ENCODE results near the gene ST6GAL1. TPM values are rescaled to one million over a fixed set of nuclear protein-coding genes. Genes with fewer than 3 reads are reported as not detected.

The ST6GAL1 gene
- total and polyA plus RNA-seq, 9 donors: 9.4 to 17.3 (median 13.0) TPM

DNA sequence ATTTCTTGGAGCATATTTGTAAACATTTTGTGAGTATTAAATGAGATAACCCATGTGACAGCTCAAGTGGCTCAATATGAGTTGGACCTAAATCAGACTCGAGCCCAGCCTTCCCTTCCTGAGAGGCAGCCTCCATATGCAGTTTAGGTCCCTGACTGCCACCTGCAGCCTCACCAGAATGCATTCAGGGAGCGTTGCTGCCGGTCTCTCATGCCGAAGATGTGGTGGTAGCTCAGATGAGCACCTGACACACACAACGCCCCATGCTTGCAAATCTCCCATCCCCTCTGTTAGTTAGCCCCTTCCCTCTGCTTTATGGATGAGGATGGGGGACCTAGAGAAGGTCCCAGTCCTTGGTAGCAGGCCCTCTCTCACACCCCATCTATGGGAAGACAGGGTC lies 9.2 kb downstream of the ST6GAL1 start:
- no peak overlapping the region for H3K27ac ChIP-seq (ENCODE audit: low read length)

GRCh38 chr3:186940967-186941366 lies 10.6 kb downstream of the ST6GAL1 start:
- no peak overlapping the region for H3K27ac ChIP-seq (ENCODE audit: low read length)
- WGBS (ENCODE audit: insufficient coverage): 23% methylated on average over 1 of the region's 4 CpGs
- H3K36me3 ChIP-seq (ENCODE audit: control insufficient read depth, insufficient read depth, low read length): no peaks in the 10 kb centered on the region
- H3K4me3 ChIP-seq (ENCODE audit: low read length): no peak overlapping the region
- H3K9me3 ChIP-seq (replicated peaks; ENCODE audit: control insufficient read depth, low read depth, low read length): no peaks in the 10 kb centered on the region
- DNase-seq: no peak
- H3K4me1 ChIP-seq (ENCODE audit: control insufficient read depth, insufficient read depth, low read length): peaks cover 5% of the 10 kb centered on the region
- H3K27me3 ChIP-seq (ENCODE audit: control insufficient read depth, insufficient read depth, low read length): no peaks in the 10 kb centered on the region

More for the DNA sequence above, 9.2 kb downstream of the ST6GAL1 start:
- Histone ChIP-seq H3K36me3 (ENCODE audit: control insufficient read depth, insufficient read depth, low read length) (peaks cover 2% of the 10 kb centered on the region), H3K27me3 (ENCODE audit: control insufficient read depth, insufficient read depth, low read length) (no peaks in the 10 kb centered on the region), H3K4me1 (ENCODE audit: control insufficient read depth, insufficient read depth, low read length) (peaks cover 5% of the 10 kb centered on the region), H3K9me3 (replicated peaks; ENCODE audit: control insufficient read depth, low read depth, low read length) (no peaks in the 10 kb centered on the region), H3K4me3 (ENCODE audit: low read length) (no peak overlapping the region)
- no peak for DNase-seq
- 100% methylated on average over 1 of the region's 5 CpGs for WGBS (ENCODE audit: insufficient coverage)

- no peaks in the 10 kb centered on the region for H3K9me3 ChIP-seq (replicated peaks; ENCODE audit: control insufficient read depth, low read depth, low read length)
- DNase-seq: no peak
- H3K4me3 ChIP-seq (ENCODE audit: low read length): no peak overlapping the region
- no peaks in the 10 kb centered on the region for H3K27me3 ChIP-seq (ENCODE audit: control insufficient read depth, insufficient read depth, low read length)
- no peaks in the 10 kb centered on the region for H3K36me3 ChIP-seq (ENCODE audit: control insufficient read depth, insufficient read depth, low read length)
- no peak overlapping the region for H3K27ac ChIP-seq (ENCODE audit: low read length)
- peaks cover 5% of the 10 kb centered on the region for H3K4me1 ChIP-seq (ENCODE audit: control insufficient read depth, insufficient read depth, low read length)
- 74% methylated on average over 2 of the region's 4 CpGs for WGBS (ENCODE audit: insufficient coverage)
Observed at GRCh38 chr3:186942168-186942567, 11.8 kb downstream of the ST6GAL1 start.

GRCh38 chr3:186945255-186945823 lies 15.0 kb downstream of the ST6GAL1 start:
- Histone ChIP-seq H3K4me1 (ENCODE audit: control insufficient read depth, insufficient read depth, low read length) (peaks cover 8% of the 10 kb centered on the region), H3K27ac (ENCODE audit: low read length) (no peak overlapping the region), H3K27me3 (ENCODE audit: control insufficient read depth, insufficient read depth, low read length) (no peaks in the 10 kb centered on the region), H3K36me3 (ENCODE audit: control insufficient read depth, insufficient read depth, low read length) (no peaks in the 10 kb centered on the region), H3K9me3 (replicated peaks; ENCODE audit: control insufficient read depth, low read depth, low read length) (no peaks in the 10 kb centered on the region), H3K4me3 (ENCODE audit: low read length) (no peak overlapping the region)
- 89% methylated on average over 7 of the region's 8 CpGs for WGBS (ENCODE audit: insufficient coverage)
- DNase-seq: no peak

GRCh38 chr3:186946756-186947375 lies 16.5 kb downstream of the ST6GAL1 start:
- 87% methylated on average over 4 of the region's 9 CpGs for WGBS (ENCODE audit: insufficient coverage)
- no peak overlapping the region for H3K27ac ChIP-seq (ENCODE audit: low read length)
- H3K4me3 ChIP-seq (ENCODE audit: low read length): no peak overlapping the region
- H3K9me3 ChIP-seq (replicated peaks; ENCODE audit: control insufficient read depth, low read depth, low read length): peaks cover 2% of the 10 kb centered on the region
- H3K36me3 ChIP-seq (ENCODE audit: control insufficient read depth, insufficient read depth, low read length): no peaks in the 10 kb centered on the region
- DNase-seq: no peak
- no peaks in the 10 kb centered on the region for H3K27me3 ChIP-seq (ENCODE audit: control insufficient read depth, insufficient read depth, low read length)
- H3K4me1 ChIP-seq (ENCODE audit: control insufficient read depth, insufficient read depth, low read length): peaks cover 3% of the 10 kb centered on the region

DNA sequence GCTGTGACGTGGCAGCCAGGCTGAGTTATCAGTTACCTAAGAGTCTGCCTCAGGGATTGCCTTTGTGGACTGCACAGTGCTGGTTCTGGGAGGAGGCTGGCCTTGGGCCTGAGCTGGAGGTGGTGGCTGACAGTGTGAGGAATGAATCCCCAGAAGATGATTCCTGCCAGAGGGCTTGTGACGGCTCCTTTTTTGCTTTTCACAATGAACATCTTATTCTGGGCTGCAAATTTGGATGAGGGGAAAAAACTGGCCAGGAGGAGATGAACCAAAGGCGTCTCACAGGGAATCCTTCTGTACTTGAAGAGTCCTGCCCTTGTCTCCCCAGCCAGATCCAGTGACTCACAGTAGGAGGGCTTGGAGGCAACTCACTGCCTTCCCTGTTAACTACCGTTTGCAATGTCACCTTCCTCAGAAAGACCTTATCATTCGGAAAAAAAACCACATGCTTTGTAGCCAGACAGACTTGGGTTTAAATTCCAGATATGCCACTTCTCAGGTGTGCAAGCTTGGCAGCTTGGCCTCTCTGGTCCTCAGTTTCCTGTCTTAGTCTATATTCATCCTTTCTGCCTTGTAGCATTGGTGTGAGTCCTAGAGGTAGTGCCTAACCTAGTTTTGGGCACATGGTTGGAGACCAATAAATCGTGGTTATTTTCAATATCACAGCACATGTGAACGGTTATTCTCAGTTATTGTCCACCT lies 19.1 kb downstream of the ST6GAL1 start:
- peaks cover 3% of the 10 kb centered on the region for H3K4me1 ChIP-seq (ENCODE audit: control insufficient read depth, insufficient read depth, low read length)
- 73% methylated on average over 5 of the region's 7 CpGs for WGBS (ENCODE audit: insufficient coverage)

DNA sequence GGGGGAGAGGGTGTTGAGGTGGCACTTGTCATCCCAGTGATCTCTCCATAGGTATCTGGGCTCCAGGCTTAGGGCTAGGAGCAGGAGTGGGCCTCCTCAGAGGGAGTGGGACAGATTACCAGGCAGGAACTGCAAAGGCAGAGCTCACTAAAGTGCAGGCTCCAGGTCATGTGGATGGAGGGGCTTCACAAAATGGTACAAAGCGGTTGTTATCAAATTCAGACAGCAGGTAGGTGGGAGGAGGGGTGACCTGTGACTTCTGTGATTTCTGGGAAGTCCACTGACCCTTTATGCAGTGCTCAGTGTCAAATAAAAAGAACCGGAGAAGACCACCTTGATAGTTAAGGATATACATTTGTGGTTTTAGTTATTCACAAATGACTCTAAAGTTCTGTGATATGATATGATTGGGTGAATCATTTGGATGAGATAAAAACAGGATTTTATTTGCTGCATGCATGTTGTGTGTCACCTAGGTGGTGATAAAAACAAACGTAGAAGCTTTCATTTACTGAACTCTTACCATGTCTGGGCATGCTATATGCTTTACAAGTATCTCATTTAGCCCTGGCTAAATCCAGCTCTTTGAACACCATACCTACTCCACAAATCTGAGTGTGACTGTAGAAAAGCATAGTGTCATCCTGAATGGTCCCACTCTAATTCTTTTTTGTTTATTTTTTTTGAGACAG lies 20.2 kb downstream of the ST6GAL1 start:
- Histone ChIP-seq H3K4me1 (ENCODE audit: control insufficient read depth, insufficient read depth, low read length) (peaks cover 3% of the 10 kb centered on the region), H3K36me3 (ENCODE audit: control insufficient read depth, insufficient read depth, low read length) (no peaks in the 10 kb centered on the region), H3K27me3 (ENCODE audit: control insufficient read depth, insufficient read depth, low read length) (no peaks in the 10 kb centered on the region), H3K4me3 (ENCODE audit: low read length) (no peak overlapping the region), H3K9me3 (replicated peaks; ENCODE audit: control insufficient read depth, low read depth, low read length) (peaks cover 2% of the 10 kb centered on the region), H3K27ac (ENCODE audit: low read length) (no peak overlapping the region)
- WGBS (ENCODE audit: insufficient coverage): 88% methylated on average over 1 of the region's 3 CpGs
- no peak for DNase-seq

More for the DNA sequence above, 19.1 kb downstream of the ST6GAL1 start:
- H3K9me3 ChIP-seq (replicated peaks; ENCODE audit: control insufficient read depth, low read depth, low read length): peaks cover 2% of the 10 kb centered on the region
- no peaks in the 10 kb centered on the region for H3K36me3 ChIP-seq (ENCODE audit: control insufficient read depth, insufficient read depth, low read length)
- no peak overlapping the region for H3K4me3 ChIP-seq (ENCODE audit: low read length)
- DNase-seq: no peak
- H3K27me3 ChIP-seq (ENCODE audit: control insufficient read depth, insufficient read depth, low read length): no peaks in the 10 kb centered on the region
- H3K27ac ChIP-seq (ENCODE audit: low read length): no peak overlapping the region

- Histone ChIP-seq H3K4me1 (ENCODE audit: control insufficient read depth, insufficient read depth, low read length) (peaks cover 3% of the 10 kb centered on the region), H3K36me3 (ENCODE audit: control insufficient read depth, insufficient read depth, low read length) (no peaks in the 10 kb centered on the region), H3K9me3 (replicated peaks; ENCODE audit: control insufficient read depth, low read depth, low read length) (peaks cover 2% of the 10 kb centered on the region), H3K27me3 (ENCODE audit: control insufficient read depth, insufficient read depth, low read length) (no peaks in the 10 kb centered on the region), H3K4me3 (ENCODE audit: low read length) (no peak overlapping the region), H3K27ac (ENCODE audit: low read length) (peak overlapping the region; percentile 59)
- 90% methylated on average over 5 of the region's 7 CpGs for WGBS (ENCODE audit: insufficient coverage)
- DNase-seq: no peak
Observed at GRCh38 chr3:186951640-186952552, 21.6 kb downstream of the ST6GAL1 start.

DNA sequence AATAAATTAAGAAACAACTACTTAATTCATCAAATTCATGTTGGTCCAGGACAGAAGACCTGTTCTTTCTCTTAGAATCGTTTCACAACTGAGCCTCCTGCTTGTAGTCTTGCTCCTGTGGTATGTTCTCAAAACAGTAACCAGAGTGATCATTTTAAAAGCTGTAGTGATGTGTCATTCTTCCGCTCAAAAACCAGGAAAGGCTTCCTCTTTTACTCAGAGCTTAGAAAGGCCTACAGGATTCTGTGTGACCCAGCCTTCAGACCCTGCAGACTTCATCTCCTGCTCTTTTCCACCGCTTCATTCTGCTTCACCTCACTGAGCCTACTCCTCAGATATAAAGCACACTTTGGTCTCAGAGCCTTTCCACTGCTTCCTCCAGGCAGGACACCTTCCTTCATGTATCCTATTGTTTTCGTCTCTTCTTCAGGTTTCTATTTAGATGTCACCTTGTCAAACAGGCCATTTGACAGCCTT lies 22.7 kb downstream of the ST6GAL1 start:
- Histone ChIP-seq H3K4me3 (ENCODE audit: low read length) (no peak overlapping the region), H3K4me1 (ENCODE audit: control insufficient read depth, insufficient read depth, low read length) (no peaks in the 10 kb centered on the region), H3K27ac (ENCODE audit: low read length) (peak overlapping the region; percentile 59), H3K36me3 (ENCODE audit: control insufficient read depth, insufficient read depth, low read length) (no peaks in the 10 kb centered on the region), H3K9me3 (replicated peaks; ENCODE audit: control insufficient read depth, low read depth, low read length) (peaks cover 2% of the 10 kb centered on the region), H3K27me3 (ENCODE audit: control insufficient read depth, insufficient read depth, low read length) (no peaks in the 10 kb centered on the region)
- WGBS (ENCODE audit: insufficient coverage): 76% methylated on average over 3 of the region's 4 CpGs
- peak; percentile 57 for DNase-seq

All from muscle of leg (tissue), 11 donors.